NOMO-1 (cell line): ENCODE data around the gene MAML3.

Experiments
- DNase-seq, 2 experiments: peaks; one replicate each; lab custom pipeline; 2025; ENCODE audit not compliant: unreplicated experiment in 2 of 2; lab: John Stamatoyannopoulos, UW

MAML3 gene

DNA sequence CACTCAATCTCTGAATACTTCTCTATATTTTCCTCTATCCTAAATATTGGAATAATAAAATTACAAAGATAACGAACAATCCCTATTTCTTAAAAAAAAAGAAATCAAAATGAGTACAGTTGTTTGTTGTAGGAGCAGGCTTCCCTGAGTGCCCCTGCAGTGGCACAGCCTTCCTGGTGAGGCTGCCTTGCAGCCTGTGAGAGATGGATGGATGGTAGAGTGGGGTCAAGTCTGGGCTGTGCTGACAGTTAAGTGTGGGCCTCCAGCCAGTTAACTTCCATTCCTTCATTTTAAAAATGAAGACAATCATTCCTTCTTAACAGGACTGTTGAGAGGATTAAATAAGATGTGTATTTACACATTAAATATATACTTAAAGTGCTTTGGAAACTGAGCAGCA is 351.5 kb downstream of the MAML3 start:
- DNase-seq = no peak

DNA sequence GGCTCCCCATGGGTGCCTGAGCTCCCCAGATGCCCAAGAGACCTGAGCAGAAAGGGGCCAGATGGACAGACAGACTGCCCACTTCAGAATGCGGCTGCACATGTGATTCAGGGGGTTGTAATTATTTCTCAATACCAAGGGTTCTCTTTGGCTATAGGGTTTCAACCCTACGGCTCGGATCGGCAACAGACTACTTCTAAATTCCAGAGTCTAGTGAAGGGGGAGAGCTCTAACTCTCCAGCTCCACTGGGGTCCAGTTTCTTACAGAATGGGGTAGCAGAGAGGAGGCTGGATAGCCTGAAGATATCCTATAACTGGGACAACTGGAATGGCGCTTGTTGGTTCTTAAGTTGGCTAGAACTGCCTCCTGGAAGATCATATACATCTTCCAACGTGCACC is 352.1 kb downstream of the MAML3 start:
- DNase-seq = no peak

DNA sequence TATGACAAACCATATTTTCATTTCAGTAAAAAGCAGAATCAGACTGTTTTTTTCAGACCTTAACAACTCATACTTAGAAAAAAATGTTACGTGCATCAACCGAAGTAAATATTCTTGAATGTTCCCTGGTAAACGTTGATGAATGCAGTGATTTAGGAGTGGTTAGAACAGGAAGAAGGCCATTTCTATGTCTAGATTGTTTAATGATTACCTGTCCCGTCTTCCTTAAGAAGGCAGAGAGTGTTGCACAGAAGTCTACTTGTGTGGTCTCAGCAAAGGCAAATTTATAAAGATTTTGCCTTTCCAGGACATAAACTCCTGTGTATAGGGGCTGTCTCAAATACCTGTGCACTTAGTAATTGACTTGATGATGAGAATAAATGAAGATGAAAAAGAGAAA is 353.9 kb downstream of the MAML3 start:
- no peak for DNase-seq

DNA sequence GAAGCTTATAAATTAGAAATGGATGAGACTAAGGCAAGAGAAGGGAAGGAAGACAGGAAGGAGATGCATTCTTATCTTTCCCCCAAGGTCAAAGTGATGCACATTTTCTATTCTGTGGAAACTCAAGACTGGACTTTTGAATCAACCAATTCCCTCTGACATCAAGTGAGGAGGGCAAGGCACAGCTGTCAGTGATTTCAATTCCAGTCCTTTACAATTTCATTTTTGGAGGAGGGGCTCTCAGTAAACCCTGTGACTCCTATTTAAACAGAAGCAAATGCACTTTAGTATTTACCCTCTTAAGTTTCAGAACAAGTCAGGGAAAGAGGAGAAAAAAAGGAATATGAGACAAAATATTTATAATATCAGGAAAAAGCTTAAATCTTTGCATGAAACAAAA is 354.4 kb downstream of the MAML3 start:
- DNase-seq = no peak

DNA sequence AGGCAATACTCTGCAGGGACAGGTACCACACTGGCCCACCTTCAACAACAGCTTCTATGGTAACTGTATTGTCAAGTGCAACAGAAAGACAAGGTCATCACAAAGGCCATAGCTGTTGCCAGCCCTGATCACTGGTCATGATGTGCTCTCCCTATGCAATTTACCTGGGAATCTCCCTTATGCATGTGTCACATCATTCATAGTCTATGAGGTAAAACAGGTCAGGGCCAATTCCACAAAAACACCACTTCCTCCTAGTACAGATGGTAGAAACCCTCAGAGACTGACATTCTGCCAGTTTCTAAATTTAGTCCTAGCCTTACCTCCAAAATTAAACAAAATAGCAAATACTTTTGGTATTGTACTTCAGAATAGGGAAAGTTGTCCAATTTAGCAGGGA is 355.5 kb downstream of the MAML3 start:
- no peak for DNase-seq

DNA sequence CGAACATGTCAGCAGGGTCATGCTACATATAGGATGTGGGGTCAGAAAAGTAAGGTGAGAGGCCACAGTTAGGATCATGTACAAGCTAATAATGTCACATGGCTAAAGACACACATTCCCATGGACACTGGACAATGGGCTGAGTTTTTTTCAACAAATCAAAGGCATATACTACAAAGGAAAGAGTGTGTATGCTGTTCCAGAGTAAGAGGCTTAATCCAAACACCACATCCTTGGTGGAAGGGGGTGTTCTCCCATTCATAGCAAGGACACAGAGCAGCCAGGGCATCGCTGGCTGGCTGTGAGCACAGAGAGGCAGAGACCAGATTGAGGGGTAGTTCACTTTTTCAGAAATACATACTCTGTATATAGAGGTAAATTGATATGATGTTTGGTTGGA is 356.7 kb downstream of the MAML3 start:
- no peak for DNase-seq

DNA sequence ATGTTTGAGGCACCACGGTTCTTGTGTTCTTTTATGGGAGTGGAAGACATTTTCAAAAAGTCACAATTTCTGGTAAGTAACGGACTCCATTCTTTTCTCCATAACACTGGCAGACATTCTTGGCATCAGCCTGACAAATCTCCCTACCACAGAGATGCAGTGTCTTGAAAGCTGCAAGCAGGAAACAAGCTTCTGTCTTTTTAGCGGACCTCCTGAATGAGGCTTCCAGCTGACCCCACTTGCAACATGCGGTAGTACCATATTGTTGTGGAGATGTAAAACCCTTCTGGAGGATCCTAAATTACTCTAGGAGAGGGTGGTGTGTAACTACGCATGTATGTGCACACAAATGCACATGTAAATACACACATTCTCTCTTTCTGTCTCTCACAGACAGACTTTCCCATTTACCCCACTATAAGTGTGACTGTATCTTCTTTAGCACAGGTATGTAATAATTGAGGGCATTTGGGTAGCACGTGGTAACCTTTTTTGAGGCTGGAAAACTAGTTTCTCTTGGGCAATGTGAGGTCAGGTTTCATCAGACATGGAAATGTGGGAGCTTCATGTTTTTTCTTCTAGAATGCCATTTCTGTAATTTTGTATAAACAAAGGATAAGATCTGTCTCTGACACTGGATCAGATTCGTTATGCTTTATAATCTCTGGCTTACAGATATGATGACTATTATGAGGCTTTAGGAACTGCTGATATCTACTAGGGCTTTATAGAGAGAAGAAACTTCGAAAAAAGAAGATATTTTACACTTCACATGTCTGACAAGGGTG is 358.3 kb downstream of the MAML3 start:
- no peak for DNase-seq

DNA sequence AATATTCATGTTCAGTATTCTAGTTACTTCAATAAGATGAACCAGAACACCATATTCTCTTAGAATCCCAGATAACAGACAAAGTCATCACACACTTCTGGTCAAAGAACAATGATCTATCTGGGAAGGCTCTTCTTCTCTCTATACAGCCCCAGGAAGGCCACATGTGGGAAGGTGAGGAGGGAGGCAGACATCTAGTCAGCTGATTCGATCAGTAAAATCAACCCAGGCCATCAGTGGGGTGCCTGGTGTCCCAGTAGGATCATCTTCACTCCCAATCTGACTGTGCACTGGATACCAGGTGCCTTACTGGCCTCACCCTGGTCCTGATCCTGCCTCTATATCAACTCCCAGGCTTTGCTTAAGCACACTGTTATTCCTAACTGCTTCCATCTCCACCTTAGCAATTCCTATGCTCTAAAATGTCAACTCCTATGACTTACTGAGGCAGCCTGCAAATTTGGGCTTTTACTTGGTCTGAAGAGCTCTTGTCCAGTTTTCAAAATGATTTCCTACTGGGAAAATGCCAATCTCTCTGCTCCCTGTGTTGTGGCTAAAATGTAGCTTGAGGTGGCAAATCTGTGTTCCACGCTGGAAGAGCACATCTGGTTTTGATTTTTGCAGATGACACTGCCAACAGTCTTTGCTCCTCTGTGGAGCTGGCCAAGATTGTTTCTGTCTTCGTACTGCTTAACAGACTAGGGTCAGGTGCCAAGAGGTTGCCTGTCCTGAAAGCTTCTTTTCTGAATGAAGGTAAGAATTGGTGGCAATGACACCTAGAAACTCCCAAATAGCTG is 359.6 kb downstream of the MAML3 start:
- DNase-seq = no peak

DNA sequence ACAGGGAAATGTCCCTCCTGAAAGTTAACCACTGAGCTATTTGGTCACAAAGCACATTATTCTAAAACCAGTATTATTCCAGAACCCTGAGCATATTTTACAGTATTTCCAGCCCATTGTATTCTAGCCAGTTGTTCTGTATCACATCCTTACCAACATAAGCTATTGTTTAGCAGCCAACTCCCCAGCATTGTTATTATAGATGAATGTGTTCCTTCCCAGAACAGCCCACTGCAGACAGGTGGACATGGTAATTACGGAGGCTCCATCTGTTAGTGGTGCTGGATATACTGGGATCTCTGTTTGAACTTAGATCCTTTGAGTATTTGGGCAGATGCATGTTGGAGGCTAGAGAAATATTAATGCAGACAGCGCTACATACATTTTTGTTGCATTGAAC is 362.3 kb downstream of the MAML3 start:
- no peak for DNase-seq

DNA sequence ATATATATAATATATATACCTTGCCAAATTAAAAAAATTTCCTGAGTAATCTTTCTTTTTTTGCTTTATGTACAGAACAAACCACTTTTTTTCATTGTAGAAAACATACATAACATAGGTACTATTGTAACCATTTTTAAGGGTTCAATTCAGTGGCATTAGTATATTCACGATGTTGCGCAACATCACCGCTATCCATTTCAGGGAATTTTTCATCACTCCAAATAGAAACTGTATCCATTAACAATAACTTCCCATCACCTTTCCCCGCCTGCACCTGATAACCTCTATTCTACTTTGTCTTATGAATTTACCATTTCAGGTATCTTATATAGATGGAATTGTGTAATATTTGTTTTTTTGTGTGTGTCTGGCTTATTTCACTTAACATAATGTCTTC is 363.7 kb downstream of the MAML3 start:
- no peak for DNase-seq

DNA sequence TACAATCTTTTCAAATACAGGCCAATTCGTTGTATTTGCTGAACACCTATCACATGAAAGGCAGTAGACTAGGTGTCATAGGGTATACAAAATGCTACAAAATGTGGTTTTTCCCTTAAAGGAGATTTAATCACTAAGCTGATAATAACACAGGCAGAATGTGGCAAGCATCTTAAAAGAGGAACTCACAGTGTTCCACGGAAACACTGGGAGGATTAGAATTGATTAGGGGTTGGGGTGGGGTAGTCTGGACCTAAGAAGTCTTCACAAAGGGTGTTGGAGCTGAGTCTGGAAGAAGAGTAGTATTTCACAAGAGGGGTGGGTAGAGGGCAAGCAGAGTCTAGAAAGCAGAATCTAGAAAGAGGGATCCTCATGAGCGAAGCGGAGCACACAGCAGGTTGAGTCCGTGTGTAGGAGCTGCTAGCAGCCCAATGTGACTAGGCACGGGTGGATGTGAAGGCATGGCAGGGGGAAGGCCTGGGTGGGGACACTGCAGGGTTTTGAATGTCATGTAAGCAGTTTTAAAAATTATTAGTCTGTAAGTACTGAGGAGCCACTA is 364.8 kb downstream of the MAML3 start:
- peak; percentile 72 to 75 for DNase-seq

DNA sequence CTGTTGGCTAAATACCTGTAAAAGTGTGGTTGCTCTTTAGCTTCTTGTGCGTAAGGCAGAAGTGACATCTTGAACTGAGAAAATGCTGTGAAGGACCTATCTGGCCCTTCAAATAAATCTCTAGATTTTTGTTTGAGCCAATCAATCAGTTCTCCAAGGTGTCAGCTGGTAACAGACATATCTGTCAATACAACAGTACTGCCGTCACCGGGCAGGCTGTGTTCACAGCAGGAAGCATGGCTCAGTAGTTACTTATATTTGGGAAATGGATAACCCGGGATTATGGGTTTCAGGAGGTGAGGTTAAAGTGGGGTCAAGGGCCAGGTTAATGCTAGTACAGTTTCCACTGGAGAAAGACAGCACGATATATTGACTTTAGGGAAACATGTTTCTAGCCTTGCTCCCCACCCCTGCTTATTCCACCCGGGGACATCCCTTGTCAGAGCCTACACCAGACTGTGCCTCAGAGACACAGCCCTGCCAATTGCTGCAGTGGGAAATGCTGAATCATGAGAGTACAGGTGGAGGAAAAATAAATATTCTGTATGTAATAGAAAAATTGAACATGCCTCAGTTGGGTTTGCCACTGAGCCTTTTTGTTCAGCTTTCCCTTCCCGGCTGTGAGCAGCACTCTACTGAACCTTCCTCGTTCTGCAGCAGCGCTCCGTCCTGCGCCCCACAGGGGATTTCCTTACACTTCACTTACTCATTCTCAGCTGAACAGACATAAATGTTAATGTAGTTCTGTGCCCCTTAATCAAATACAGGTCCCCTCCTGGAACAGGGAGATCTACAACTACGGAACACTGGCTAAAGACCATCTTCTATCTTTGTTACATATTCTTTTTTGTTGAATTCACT is 367.3 kb downstream of the MAML3 start:
- no peak for DNase-seq

DNA sequence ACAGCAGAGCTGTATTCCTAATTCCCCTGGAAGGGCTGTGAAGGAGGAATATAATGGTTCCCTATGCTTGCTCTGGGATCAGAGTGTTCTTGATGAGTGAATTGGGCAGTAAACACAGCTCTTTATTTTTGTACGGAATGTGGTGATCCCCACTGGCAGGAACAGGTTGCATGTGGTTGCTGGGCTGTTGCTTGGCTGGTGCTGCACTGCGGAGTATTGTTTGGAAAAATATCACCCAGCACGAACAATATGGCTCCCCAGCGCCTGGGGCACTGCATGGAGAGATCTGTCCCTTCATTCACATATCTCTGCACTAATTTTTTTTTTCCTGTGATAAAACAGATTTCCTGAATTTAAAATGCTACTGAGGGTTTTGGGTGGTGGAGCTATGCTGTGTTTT is 368.6 kb downstream of the MAML3 start:
- no peak for DNase-seq

DNA sequence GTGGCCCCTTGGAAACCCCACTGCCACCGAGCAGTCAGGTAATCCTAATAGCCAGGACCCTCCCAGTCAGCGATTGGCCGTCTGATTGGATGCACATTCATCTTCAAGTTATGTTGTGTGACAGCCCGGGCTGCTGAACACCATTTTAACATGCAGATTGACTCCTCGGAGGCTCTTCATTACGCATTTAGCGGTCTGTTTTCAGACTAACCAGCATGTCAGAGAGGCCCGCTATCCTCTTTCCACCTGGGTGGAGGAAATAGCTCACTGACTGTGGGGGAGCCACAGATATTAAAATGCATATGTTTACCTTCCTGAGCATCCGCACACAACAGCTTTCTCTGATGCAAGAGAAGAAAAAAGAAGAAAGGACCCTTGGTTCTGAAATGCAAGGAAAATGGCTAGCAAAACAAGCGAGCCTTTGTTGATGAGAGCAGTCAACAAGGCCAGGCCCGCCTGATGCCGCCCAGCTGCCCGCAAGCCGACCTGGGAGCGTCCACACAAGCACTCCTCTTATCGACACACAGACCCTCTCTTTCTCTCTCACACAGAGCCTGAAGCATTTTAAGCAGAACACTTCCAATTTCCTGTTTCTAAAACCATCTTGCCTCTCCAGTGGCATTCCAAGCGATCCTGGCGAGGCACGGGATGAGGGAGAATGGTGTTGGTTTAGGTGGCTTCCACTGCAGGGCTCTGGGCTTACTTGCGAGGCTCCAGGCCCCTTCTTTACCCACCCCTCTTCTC is 370.1 kb downstream of the MAML3 start:
- DNase-seq = no peak

DNA sequence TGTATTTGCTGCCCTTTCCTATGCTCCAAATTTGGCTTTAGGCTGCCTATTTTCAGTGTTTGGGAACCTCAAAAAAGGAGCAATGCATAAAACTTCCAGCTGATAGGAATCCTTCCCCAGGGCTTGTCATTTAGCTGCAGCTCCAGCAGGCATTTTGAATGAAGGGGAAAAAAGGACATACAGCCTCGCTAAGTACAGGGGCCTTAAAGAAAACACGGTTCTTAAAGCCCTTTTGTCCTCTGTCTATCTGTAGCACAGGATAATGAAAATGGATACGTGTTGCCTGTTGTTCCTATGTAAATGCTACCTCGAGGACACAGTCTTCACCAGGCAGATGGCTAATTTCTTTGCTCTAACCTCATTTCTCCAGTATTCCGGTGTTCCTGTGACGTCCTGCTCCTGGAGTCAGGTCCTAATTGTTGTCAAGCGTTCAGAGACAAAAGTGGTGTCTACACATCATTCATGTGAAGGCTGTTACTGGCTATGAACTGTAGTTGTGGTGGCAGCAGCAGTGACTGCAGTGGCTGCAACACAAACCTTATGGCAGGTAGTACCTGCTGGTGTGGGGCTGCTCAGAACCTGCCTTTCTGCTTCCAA is 371.0 kb downstream of the MAML3 start:
- no peak for DNase-seq

DNA sequence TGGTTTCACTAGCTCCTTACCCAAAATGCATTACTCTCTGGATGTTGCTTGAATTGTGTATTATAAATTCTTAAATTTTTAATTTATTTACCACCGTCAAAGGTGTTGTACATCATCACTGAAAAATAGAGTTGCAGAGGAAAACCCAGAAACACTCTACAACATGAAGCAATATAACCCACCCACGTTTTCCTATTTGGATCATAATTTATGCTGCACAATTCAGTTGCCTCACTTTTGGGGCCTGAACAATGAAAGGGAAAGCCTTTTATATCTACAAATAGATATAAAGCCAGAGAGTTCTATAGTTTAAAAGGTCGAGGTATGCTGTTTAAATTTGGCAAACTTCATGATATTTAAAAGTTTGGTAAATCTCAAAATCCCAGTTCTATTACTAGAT is 372.9 kb downstream of the MAML3 start:
- DNase-seq = no peak

DNA sequence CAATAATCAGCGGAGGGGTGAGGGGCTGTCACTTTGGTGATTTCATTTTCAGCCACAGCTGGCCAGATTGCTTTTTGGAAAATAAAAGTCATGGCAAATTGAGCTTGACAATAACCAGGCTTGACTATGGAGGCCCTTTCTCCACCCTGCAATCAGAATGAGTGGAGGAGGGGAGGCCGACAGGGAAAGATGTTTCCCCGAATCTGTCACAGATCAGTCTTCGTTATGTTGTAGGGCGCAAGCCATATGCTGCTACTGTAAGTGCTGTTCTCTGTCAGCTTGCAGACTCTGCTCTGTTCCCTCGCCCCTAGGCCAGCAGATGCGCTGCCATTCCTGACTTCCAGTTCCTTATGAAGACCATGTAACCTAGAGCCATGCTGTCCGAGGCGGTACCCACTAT is 374.3 kb downstream of the MAML3 start:
- no peak for DNase-seq

DNA sequence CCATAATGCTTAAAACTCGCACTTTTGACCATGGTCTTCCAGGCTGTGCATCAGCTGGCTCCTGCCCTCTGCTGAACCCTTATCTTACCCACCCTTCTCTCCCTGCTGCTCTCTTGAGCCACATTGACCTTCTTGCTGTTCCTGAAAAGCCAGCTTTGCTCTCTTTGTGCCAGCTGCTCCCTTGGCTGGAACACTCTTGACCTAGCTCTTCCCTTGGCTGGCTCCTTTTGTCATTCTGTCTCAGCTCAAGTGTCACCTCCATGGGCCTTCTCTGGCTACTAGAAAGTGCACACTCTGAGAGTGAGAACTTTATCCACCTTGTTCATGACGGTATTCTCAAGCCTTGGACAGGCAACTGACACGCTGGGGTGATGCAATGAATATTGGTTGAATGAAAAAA is 376.2 kb downstream of the MAML3 start:
- DNase-seq = no peak

DNA sequence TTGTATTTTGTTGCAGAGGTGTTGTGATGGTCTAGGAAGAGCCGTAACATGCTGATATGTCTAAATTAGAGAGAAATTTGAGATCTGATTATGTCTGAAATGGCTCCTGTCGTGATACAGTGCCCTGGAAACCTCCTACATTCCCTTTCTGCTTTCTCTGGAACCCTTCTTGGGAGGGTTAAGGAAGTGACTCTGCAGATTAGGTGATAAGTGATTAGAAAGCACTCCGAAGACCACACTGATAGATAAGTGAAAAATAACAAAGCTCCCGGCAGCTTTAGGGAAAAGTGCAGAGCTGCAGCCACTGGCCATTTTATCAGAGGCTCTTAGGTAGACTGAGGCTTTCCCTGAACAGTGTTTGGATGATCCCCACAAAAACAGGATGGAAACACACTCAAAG is 377.7 kb downstream of the MAML3 start:
- no peak for DNase-seq
